Measurements from ENCODE around the gene STARD3.

Gene STARD3

GRCh38 chr17:39660397-39661385, 23.7 kb downstream of the STARD3 start:
- no peak for DNase-seq

- no peak for DNase-seq
These were observed 25.0 kb downstream of the STARD3 start for GRCh38 chr17:39661744-39662541.

GRCh38 chr17:39662551-39663339, 25.8 kb downstream of the STARD3 start:
- peak; percentile 41 for DNase-seq

GRCh38 chr17:39663340-39663687, 26.4 kb downstream of the STARD3 start:
- no peak for DNase-seq

- DNase-seq: no peak
These were observed 27.0 kb downstream of the STARD3 start for GRCh38 chr17:39663688-39664580.

GRCh38 chr17:39664581-39665561, 27.9 kb downstream of the STARD3 start, which contains the start of gene TCAP:
TSS of gene TCAP (plus strand) at chr17:39665349. CDS start at chr17:39665360, 11 bp downstream.
- DNase-seq: no peak

- DNase-seq: peak; percentile 74
These were observed 28.8 kb downstream of the STARD3 start for GRCh38 chr17:39665642-39666224.

- no peak for DNase-seq
These were observed 29.3 kb downstream of the STARD3 start for GRCh38 chr17:39666231-39666600.

- no peak for DNase-seq
These were observed 29.8 kb downstream of the STARD3 start for GRCh38 chr17:39666601-39667261.

- no peak for DNase-seq
These were observed 30.5 kb downstream of the STARD3 start for GRCh38 chr17:39667262-39667944.

- DNase-seq: peak; percentile 66
These were observed 31.3 kb downstream of the STARD3 start, which contains the start of gene PNMT for GRCh38 chr17:39667945-39668924. TSS of gene PNMT (plus strand) at chr17:39668453. CDS start at chr17:39668476, 23 bp downstream.

GRCh38 chr17:39669897-39670735, 33.2 kb downstream of the STARD3 start:
- no peak for DNase-seq

GRCh38 chr17:39670746-39671145, 33.8 kb downstream of the STARD3 start:
- DNase-seq: no peak

GRCh38 chr17:39671651-39672521, 34.9 kb downstream of the STARD3 start:
- peak; percentile 42 for DNase-seq

GRCh38 chr17:39672522-39673334, 35.8 kb downstream of the STARD3 start:
- no peak for DNase-seq
